ENCODE measurements around the gene PAXX.

PAXX gene

DNA sequence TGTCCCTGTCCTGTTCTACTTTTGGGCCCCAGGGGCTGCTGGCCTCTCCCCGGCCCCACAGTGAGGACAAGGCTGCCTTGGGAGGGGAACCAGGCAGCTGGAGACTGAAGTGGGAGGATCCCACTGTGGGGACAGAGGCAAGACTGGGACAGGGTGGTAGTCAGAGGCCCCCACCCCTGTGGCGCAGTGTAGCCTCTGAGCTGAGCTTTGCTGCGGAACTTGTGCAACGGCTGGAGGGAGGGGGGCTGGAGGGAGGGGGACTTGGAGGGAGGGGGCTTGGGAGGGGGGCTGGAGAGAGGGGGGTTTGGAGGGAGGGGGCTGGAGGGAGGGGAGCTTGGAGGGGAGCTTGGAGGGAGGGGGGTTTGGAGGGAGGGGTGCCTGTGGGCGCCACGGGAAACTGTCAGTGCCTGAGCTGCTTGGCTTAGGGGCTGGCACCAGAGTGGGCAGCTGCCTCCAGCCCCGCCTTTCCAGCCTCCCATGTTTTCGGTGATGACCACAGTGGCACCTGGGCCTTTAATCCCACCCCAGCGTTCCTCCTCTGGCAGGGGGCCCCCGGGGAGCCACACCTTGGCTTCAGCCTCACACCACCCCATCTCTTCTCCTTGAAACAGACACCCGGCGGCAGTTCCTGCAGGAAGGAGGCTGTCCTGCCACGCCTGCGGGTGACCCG is 42.0 kb downstream of the PAXX start:
- no peak for DNase-seq

DNA sequence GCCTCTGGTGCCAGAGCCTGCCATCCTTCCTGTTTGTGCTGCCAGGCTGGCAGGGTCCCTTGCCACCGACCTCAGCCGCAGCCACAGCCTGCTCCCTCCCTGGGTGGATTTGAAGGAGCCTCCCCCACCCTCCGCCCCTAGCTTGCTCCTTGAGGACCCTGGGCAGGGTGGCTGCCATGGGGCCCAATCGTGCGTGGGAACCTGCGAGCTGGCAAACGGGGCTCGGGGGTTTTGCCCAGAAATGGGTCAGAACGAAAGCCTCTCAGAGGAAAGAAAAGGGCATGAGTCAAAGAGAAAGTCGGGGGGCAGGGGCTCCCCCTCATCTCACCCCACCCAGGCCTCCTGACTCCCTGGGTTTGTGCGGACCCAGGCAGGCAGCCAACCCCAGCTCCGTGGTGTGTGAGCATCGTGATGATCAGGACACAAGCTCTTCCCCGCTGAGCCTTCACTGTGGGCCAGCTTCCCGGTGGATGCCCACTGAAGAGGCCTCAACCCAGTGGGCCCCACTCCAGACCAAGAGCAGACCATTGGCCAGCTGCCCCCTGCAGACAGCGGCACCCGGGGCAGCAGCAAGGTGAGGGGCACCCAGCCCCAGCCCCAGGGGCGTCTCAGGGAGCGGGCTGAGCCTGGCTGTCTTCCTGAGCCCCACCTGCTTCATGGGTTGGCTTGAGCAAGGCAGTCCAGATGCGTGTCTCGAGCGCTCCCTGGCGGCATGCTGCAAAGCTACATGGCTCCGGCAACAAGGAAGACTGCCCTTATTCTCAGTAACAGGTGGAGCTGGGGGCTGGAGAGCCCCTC is 42.7 kb downstream of the PAXX start:
- DNase-seq: peak; percentile 57

DNA sequence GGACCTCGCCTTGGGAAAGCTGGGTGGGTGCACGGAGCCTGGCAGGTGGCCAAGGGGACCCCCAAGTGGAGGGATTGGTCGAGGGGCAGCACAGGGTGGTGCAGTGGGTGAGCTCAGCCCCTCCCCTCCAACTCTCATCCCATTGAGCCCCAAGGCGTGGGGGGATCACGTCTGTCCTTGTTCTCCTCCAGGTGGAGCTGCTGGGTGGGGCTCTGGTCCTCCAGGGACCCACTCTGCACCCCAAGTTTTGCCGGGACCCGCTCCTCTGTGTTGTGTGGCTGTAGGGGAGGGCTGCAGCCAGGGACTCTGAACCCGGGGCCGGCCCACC is 43.2 kb downstream of the PAXX start:
- DNase-seq: no peak

DNA sequence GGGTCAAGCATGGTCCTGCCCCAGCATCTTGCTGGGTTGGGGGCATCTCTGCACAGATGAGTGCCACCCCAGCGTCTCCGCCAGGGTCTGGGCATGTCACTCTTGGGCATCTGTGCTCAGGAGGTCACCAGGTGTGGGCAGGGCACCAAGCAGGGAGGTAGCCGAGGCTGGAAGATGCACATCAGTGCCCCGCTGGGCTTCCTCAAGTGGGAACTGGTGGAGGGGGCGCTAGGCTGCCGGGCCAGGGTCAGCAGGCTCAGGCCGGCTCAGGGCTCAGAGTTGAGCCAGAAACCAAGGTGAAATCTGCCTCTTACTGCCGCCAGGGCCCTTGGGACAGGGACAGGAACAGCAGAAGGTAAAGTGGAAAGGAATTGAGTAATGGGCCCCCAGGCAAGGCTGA is 43.7 kb downstream of the PAXX start:
- DNase-seq: no peak

DNA sequence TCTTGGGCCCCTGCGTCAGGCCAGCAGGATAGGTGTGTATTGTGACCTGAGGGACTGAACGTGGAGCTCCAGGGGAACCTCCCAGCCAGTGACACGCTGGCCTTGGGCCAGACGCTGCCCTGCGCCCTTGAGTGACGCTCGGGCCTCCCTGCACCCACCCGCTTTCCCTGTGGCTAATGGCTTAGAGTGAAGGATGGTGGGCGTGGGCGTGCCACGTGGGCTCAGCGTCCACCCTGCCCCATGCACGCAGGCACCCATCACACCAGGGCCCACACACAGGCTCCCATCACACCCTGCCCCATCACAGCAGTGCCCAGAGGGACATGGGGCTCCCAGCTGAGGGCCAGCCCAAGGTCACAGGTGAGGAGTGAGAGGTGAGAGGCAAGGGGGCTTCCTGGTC is 44.8 kb downstream of the PAXX start:
- no peak for DNase-seq

DNA sequence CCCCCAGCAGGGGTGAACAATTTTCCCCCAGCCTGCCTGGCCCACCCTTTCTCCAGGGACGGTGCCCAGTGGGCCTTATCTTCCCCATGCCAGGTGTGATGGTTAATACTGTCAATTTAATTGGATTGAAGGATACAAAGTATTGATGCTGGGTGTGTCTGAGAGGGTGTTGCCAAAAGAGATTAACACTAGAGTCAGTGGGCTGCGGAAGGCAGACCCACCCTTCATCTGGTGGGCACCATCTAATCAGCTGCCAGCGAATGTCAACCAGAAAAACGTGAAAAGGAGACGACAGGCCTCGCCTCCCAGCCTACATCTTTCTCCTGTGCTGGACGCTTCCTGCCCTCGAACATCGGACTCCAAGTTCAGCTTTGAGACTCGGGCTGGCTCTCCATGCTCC is 45.3 kb downstream of the PAXX start:
- DNase-seq: no peak

DNA sequence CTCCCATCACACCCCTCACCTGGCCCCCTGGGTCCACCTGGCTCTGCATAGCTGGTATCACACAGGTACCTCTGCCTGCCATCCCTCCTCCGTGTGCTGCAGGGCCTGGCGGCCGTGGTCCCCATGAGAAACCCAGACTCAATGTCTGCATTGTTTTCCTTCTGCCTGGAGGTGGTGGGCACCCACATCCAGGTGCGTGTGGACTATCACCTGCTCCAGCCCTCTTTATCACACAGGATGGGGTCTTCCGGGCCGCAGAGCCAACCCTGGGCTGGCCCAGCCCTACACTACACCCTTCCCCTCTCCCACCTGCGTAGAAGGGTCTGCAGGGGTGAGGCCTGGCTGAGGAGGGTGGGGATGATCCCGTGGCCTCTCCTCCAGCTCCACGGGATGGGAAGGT is 46.7 kb downstream of the PAXX start:
- DNase-seq: no peak

DNA sequence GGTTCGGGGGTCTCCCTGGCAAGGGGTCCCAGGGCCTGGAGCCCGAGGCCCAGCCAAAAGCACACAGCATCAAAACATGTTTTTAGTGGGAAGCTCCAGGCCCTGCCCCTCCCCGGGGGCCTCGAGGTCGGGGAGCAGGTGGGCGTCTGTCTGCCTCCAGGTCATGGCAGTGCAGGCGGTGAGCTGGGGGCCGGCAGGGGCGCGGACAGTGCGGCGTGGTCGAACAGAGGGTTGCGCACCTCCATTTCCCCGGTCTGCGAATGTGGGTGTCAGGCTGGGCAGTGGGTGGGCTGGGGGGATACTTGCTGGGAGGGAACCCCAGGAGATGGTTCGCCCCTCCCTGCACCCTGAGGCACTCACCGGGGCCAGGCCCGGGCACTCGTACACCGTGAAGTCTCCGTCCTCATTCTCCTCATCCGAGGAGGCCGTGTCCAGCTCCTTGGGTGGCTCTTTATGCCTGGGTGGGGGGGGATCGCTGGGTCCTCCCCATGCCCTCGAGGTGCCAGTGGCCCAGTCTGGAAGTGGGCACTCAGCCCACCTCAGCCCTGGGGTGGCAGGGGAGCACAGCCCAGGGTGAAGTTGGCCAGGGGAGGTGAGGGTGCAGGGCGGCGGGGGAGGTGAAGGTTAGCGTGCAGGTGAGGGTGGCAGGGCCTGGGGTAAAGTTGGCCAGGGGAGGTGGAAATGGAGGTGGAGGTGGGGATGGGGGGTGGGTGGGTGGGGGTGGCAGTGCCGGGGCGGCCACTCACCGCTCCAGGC is 47.6 kb downstream of the PAXX start:
- no peak for DNase-seq

DNA sequence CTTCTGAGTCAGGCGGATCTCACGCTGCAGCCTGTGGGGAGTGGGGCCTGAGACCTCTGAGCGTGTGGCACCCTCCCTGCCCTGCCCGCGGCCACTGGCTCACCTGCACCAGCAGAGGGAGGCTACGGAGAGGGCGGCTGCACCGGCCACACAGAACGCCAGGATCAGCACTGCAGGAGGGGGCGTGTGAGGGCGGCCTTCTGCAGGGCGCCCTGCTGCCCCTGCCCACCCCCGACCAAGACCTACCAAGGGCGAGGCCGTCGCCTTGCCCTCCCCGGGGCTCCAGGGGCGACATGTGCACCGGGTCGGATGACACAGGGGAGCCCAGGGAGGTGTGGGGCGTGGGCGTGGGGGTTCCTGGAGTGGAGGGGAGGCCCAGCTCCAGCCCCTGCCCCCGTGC is 48.3 kb downstream of the PAXX start:
- no peak for DNase-seq

DNA sequence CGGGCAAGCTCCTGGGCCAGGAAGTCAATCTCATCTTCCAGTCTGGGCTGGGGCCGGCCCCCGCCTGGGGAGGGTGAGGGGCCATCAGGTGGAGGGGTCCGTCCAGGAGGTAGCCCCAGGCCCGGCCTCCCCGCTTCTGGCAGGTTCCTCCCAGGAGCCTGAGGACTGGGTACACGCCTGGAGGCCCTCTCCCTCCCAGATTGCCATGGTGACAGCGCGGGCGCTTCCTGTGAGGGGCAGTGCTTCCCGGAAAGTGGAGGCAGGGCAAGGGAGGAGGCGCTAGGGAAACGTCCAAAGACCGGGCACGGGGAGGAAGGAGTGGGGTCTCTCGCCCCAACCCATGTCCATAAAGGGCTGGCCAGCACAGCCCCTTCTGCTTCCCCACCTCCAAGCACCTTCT is 48.9 kb downstream of the PAXX start:
- DNase-seq: no peak

DNA sequence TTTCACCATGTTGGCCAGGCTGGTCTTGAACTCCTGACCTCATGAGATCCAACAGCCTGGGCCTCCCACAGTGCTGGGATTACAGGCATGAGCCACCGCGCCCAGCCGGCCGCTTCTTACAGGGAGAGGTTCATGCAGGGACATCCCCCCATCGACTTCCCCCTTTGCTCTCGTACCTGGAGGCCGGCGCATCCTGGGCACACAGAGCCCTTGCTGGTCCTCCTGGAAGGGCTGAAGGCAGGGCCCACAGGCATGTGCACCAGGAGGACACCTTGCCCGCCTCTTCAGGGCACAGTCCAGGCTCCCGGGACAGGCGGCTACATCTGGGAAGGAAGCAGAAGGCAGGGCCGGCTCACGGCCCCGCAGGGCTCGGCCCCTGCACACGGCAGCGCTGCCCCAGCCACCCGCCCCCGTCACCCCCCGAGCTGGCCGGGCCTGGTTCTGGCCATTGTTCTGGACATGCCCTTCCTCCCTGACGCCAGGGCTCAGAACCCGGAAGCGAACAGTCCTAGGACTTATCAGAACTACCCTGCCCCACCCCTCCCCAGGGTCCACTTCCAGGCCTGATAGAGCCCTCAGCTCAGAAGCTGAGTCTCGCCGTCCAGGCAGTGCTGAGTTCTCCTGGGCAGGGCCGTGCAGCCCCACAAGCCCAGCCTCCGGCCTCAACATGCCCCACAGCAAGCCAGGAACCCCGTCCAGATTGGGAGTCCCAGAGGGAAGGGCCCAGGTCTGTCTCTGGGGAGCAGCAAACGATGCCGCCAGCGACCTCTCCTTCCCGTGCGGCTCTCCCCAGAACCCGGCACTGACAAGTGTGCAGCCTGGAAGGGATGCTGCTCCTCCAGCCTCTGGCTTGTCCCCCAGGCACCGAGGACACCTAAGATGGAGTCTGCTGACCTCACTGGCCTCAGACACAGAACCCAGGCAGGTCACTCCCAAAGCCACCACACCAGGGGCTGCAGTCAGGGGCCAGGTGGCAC is 50.8 kb downstream of the PAXX start:
- no peak for DNase-seq
